Dermis microvascular lymphatic vessel endothelial cell (primary cell): ENCODE data around the gene PDIA6. TPM values are rescaled to one million over a fixed set of nuclear protein-coding genes. Genes with fewer than 3 reads are reported as not detected.
"Not testable (repeated sequence)": the region's sequence is repeated elsewhere in the genome, so short reads cannot be mapped to it uniquely, and the experiment has no call there.

Source experiments
- DNase-seq, 2 donors: peaks; one replicate each; pipeline versions ENCODE4 v3.0.0 to v3.0.0-alpha.2; 2010; ENCODE audit warnings: low read depth in 2 of 2
- total RNA-seq: library from RNA; depleted of rRNA; stranded (reverse); fragments of >200 nt; gene quantifications from 2 replicates; pipeline ENCODE4 v1.2.1, GENCODE V29; 2014

Gene PDIA6
- total RNA-seq, 1 donor from 2014 or later: 346 TPM

- not testable (repeated sequence) for DNase-seq
Measured at GRCh38 chr2:10780821-10781220, 31.8 kb downstream of the PDIA6 start.

GRCh38 chr2:10780491-10780820, 32.1 kb downstream of the PDIA6 start:
- DNase-seq: no peak

GRCh38 chr2:10779776-10780490, 32.7 kb downstream of the PDIA6 start:
- no peak for DNase-seq

- no peak for DNase-seq
Measured at GRCh38 chr2:10778724-10779115, 33.9 kb downstream of the PDIA6 start.

- DNase-seq: no peak
Measured at GRCh38 chr2:10777842-10778723, 34.5 kb downstream of the PDIA6 start.

- DNase-seq: no peak
Measured at GRCh38 chr2:10777111-10777841, 35.3 kb downstream of the PDIA6 start.

GRCh38 chr2:10776231-10776977, 36.2 kb downstream of the PDIA6 start:
- DNase-seq: no peak

- DNase-seq: no peak
Measured at GRCh38 chr2:10775831-10776230, 36.8 kb downstream of the PDIA6 start.

GRCh38 chr2:10775021-10775780, 37.4 kb downstream of the PDIA6 start:
- DNase-seq: no peak

- DNase-seq: no peak
Measured at GRCh38 chr2:10774394-10774793, 38.2 kb downstream of the PDIA6 start.

GRCh38 chr2:10773821-10774341, 38.7 kb downstream of the PDIA6 start:
- DNase-seq: no peak

- no peak for DNase-seq
Measured at GRCh38 chr2:10772868-10773215, 39.7 kb downstream of the PDIA6 start.

- no peak for DNase-seq
Measured at GRCh38 chr2:10772201-10772867, 40.3 kb downstream of the PDIA6 start.

- no peak for DNase-seq
Measured at GRCh38 chr2:10771786-10772185, 40.8 kb downstream of the PDIA6 start.

GRCh38 chr2:10770956-10771750, 41.4 kb downstream of the PDIA6 start:
- DNase-seq: no peak

- DNase-seq: no peak
Measured at GRCh38 chr2:10768063-10768507, 44.5 kb downstream of the PDIA6 start.

GRCh38 chr2:10765914-10766313, 46.7 kb downstream of the PDIA6 start:
- DNase-seq: no peak

- no peak for DNase-seq
Measured at GRCh38 chr2:10765461-10765860, 47.1 kb downstream of the PDIA6 start.

- DNase-seq: no peak
Measured at GRCh38 chr2:10764896-10765295, 47.7 kb downstream of the PDIA6 start.
